ENCODE data around the gene CISH. TPM values are rescaled to one million over a fixed set of nuclear protein-coding genes. Genes with fewer than 3 reads are reported as not detected.

Gene CISH
- total and polyA plus RNA-seq, 9 of the 15 experiments (the other 6 are each of a cell fraction or from before 2014, with no cell fraction given), result 1.7 to 47.7 (median 18.3) TPM

DNA sequence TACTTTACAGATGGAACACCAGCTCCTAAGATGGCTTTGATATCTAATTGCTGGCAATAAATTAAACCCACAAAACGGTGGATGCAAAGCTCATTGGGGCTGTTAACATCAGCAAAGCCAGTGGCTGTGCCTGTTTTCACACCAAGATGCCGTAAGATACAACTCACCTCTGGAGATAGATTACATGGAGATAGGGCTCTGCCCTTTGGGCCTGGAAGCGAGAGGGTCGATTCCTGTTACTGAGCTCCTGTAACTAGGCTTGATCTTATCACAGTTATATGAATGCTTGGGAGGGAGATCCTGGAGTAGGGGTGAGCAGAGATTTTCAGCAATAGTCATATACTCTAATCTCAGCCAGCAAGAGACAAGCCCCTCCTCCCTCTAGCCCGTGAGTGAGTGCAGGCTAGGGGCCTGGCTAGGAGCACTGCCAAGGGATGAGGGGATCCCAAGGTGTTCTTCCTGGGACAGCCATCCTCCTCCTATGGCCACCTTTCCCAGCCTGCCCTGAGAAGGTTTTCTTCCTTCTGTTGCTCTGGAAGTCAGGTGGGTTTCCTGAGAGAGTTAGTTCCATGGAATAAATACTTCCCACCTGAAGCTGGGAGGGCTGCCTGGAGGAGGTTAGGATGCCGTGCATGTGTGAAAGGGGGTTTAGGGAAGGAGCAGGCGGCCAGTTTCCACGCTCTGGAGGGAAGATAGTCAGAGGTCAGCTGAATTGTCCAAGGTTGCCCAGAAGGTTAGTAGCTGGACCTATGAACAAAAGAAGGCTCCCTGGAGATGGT lies 45.0 kb upstream of the CISH start (continued):
- TF ChIP-seq, protein P1, sequence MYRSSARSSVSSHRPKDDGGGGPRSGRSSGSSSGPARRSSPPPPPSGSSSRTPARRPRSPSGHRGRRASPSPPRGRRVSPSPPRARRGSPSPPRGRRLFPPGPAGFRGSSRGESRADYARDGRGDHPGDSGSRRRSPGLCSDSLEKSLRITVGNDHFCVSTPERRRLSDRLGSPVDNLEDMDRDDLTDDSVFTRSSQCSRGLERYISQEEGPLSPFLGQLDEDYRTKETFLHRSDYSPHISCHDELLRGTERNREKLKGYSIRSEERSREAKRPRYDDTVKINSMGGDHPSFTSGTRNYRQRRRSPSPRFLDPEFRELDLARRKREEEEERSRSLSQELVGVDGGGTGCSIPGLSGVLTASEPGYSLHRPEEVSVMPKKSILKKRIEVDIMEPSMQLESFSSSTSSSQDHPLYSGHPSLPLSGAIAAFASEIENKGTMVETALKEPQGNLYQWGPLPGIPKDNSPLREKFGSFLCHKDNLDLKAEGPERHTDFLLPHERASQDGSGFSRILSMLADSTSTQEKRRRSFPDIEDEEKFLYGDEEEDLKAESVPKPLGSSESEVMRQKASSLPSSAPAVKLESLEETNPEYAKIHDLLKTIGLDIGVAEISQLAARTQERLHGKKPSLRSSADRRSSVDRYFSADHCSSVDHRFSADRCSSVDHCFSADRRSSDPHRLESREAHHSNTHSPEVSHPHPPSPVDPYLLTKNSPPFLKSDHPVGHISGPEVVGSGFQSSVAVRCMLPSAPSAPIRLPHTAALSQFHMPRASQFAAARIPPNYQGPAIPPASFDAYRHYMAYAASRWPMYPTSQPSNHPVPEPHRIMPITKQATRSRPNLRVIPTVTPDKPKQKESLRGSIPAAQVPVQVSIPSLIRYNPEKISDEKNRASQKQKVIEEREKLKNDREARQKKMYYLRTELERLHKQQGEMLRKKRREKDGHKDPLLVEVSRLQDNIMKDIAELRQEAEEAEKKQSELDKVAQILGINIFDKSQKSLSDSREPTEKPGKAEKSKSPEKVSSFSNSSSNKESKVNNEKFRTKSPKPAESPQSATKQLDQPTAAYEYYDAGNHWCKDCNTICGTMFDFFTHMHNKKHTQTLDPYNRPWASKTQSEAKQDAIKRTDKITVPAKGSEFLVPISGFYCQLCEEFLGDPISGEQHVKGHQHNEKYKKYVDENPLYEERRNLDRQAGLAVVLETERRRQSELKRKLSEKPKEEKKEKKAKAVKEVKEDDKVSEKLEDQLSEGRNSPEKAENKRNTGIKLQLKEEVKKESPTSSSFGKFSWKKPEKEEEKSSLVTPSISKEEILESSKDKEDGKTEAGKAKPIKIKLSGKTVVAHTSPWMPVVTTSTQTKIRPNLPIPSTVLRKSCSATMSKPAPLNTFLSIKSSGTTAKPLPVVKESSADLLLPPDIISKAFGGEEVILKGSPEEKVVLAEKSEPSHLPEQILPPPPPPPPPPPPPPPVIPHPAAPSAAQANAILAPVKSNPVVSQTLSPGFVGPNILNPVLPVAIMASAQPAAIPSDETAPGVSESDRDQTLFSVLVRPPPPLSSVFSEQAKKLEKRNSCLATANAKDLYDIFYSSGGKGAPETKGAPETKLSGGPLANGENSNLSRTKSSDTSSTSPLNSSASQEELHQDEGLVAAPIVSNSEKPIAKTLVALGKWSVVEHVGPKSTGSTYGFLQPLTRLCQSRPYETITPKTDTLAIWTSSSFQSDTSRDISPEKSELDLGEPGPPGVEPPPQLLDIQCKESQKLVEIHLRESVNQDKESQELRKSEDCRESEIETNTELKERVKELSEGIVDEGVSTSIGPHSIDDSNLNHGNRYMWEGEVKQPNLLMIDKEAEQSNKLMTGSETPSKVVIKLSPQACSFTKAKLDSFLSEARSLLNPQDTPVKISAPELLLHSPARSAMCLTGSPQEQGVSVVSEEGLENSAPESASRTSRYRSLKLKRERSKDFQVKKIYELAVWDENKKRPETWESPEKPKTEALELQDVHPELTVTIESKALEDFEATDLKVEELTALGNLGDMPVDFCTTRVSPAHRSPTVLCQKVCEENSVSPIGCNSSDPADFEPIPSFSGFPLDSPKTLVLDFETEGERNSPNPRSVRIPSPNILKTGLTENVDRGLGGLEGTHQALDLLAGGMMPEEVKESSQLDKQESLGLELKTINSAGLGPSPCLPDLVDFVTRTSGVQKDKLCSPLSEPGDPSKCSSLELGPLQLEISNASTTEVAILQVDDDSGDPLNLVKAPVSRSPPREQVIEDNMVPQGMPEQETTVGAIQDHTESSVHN (IDR thresholded peaks at IDR 0.05; ENCODE audit: borderline replicate concordance in 1 of 2, low read depth in 1 of 2), result no peak

All from K562 (cell line).